SW 1271 (cell line): ENCODE data around the gene CDK19.
A peak's percentile ranks its signal among the peaks of the same experiment; 100 is the strongest.
"Not testable (repeated sequence)": the region's sequence is repeated elsewhere in the genome, so short reads cannot be mapped to it uniquely, and the experiment has no call there.

ENCODE experiments used
- DNase-seq, 2 experiments: peaks; one replicate each; lab custom pipeline; 2025; lab: John Stamatoyannopoulos, UW

Gene CDK19

DNA sequence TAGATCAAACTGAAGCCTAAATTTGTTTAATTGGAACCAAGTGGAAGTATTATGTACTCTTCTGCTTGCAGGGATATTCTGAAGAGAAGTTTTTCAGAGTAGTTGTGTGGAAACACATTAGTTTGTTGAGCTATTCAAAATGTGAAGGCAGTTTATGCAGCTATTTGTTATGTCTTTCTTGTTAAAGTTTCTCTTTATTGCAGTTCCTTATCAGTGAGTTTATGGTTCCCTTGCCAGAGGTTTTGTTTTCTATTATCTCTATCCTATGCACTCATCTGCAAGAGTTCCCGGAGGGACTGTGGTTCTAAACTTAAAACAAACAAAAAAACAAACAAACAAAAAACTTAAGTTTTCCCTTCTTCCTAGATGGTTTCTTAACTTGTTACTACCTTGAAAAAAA, 195.2 kb downstream of the CDK19 start:
- DNase-seq: no peak

DNA sequence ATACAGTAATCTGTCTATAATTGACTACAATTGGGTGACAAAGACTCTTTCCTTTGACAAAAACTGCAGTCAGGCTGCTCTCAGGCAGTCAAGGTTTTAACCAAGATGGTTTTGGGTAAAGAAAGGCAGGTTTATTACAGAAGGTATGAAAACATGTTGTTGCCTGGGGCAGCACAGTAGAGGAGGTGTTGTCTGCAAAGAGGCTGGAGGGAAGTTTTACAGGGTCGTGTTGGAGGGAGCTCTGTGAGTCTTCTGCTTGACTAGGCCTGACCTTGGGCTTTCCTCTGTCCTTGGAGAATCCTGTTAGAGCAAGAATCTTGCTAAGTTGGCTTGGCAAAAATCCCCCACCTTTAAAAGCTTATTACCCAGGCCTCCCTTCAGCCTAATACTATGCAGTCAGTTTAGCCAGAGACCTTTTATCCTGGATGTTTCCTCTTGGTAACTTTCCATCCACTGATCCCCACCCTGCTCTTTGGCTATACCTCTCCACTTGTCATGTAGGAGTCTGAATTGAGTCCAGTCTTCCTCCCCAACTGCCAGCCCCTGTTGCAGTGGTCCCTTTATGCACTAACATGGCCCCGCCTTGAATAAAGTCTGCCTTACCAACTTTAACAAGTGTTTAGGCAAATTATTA, 195.9 kb downstream of the CDK19 start:
- DNase-seq: no peak

DNA sequence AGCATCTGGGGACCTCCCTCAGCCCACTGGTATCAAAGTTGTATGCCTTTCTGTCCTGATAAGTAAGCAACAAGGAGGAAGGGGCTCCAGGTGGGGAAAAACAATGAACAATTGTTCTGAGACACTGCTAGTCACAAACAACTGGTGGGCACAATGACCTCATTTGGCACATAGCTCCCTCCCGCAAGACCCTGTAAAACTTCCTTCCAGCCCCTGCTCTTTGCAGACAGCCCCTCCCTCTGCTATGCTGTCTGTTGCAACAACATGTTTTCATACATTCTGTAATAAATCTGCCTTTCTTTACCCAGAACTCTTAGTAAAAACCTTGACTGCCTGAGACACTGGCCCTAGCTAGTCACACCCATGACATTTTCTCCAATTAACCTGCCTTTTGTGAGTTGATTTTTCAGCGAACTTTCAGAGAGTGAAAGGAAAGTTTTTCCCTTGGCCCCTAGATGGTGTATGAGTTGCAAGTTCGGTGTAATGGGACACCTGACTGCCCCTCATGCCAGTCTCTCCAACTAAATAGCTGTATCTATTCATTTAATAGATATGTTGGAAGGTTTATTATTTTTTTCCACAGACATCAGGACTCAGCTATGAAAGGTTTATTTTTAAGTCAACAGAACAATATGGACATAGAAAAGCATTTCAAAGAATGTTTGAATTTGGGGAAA, 196.5 kb downstream of the CDK19 start:
- peak in 1 of 2 experiments; percentile 13 for DNase-seq

DNA sequence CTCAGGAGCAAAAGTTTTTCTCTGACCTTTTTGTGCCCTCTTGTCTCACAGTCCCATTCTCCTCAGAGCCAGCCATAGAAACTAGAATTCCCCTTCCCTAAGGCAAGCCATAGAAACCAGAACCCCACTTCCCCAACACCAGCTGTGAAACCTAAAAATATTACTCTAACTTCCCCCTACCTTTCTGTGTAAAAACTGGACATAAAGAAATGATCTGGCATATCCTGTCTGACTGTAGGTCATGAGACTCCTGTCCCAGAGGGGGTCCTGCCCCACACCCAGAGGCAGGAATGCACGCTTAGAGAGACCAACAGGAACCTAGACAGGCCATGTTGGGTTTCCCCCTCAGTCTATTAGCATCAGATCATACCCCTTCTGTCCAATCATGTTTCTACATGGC, 198.2 kb downstream of the CDK19 start:
- DNase-seq: no peak

DNA sequence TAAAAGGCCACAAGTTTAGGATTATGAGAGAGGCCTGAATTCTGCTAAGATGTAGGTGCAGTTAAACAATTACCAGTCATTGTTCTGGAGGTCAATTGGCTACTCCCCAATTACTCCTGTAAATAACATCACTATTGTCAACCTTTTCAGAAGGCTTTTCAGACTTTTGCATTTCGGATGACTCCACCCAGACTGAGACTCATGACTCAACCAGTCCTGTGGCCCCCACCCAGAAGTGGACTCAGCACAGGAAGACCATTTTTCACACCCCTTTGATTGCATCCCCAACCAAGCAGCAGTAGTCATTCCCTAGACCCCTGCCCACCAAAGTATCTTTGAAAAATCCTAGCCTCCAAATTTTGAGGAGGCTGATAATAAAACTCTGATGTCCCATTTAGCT, 199.5 kb downstream of the CDK19 start:
- no peak for DNase-seq

DNA sequence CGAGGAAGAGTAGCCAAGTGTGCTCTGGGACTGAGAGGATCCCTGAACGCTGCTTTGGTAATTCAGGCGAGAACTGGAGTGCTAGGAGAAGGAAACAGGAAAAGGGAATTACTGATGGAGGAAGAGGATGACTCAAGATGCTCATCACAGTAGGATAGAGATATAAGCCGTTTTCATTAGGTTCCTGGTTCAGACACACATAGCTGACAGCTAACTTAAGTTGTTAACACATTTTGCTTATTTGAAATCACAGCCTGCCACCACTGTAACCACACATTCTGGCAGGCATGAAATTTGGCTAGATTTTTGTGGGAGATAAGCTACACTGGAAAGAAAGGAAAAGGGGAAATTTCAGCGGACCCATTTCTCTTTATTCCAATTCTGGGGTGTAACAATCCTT, 200.7 kb downstream of the CDK19 start:
- no peak for DNase-seq

DNA sequence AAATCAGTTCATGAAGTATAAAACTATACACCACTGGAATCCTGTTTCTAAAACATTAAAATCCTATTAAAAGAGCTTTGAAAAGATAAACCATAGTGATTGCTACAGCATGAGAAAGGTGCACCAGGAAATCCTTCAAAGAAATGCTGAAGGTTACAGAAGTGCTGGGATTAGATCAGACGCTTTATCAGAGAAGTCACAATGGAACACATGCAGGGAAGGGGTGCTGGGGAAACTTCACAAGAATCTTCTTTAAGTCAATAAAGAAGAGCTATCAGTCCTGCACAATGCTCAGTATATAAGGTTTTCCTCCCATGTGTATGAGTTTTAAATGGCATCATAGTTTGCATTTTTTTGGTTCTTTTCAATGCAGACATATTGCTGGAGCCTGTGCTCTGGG, 201.2 kb downstream of the CDK19 start:
- DNase-seq: no peak

DNA sequence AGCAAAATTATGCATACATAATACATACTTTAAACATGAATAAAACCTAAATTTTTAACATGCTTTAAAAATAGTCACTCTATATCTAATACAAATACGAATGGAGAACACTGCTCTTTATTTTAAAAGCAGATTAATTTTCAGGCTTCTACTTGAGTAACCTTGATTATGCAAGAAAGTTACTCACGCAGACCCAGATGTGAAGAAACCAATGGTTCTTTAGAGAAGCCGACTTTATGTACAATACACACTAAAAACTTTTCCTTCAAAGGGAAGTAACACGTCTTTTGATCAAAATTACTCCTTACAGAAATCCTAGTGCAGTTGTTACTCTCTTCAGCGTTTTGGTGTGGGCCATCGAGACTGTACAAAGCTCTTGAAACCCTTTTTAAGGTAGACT, 201.9 kb downstream of the CDK19 start:
- no peak for DNase-seq

DNA sequence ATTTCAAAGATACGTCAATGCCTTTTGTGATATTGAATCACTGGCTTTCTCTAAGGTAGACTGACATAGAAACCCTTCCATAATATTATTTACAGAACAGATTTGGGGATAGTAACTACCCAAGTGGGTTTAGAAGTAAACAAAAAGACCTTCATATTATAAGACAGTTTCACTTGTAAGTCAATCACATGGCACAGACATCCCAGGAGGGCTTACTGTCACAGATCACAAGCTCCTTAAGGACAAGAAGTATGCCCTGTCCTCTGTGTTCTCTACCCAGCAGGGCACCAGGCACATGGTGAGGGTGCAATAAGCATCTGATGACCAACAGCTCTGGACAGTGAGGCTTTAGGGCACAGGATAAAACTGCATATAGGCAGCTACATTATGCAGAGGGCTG, 203.0 kb downstream of the CDK19 start:
- DNase-seq: no peak

DNA sequence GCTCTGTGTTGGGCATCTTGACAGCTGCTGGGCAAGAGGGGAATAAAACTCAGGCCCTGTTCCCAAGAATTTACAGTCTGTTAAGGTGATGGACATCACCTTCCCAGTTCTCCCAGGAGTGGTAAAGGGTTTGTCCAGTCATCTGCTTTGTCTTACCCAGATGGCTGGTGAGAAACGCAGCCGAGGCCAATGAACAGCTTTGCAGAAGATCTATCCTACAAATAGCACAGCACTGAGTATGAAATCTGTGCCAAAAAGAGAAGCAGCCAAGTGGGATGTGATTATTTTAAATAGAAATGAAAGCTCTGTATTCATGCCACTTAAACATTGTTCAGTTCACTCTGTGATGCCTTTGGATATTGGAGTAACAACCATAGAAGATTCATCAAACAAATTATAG, 206.2 kb downstream of the CDK19 start:
- no peak for DNase-seq

DNA sequence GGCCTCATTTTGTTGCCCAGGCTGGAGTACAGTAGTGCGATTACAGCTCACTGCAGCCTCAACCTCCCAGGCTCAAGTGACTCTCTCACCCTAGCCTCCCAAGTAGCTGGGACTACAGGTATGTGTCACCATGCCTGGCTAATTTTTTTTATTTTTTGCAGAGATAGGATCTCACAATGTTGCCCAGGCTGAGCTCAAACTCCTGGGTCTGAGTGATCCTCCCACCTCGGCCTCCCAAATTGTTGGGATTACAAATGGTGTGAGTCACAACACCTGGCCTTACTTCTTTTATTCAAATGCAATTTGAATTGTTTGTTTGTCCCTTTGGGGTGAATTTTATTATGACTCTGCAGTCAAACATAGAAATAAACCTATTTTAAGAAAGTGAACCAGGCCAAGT, 207.1 kb downstream of the CDK19 start:
- no peak for DNase-seq

DNA sequence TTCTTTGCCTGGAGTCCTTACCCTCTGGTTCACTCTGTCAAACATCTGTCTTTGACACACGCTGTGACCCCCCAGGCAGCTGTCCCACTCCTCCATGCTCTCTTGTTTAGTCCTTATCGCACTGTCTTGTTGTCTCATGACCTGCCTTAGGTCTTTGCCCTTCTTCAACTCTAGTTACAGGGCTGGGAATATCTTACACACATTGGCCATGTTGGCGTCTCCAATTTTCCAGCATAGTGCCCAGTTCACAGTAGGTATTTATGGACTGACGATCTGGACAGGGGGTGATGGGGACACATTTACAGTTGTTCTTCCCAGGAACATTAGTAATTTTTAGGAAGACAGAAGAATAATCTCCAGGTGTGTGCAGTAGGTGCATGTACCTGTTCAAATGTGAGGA, 209.1 kb downstream of the CDK19 start:
- DNase-seq: no peak

DNA sequence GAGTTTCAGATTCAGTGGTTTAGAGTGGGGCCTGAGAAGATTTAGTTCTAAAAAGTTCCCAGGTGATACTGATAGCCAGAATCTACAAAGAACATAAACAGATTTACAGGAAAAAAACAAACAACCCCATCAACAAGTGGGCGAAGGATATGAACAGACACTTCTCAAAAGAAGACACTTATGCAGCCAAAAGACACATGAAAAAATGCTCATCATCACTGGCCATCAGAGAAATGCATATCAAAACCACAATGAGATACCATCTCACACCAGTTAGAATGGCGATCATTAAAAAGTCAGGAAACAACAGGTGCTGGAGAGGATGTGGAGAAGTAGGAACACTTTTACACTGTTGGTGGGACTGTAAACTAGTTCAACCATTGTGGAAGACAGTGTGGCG, 214.6 kb downstream of the CDK19 start:
- DNase-seq: not testable (repeated sequence)

DNA sequence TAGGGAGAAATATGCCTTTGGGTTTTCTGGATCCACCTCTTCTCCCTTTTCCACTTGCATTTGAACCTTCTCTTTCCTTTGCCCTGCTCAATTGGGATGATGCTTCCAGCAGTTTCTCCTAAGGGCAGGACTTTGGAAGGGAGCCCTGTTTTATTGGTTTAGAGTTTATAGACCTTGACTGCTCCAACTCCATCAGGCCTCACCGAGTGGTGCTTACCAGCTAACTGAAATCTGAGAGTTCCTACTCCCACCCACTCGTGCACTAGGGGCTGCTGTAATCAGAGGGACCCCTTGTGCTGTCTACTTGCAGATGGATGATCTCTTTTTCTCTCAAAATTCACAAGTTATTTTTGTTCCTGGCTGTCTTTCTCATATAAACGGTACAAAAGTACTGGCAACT, 217.5 kb downstream of the CDK19 start:
- no peak for DNase-seq

DNA sequence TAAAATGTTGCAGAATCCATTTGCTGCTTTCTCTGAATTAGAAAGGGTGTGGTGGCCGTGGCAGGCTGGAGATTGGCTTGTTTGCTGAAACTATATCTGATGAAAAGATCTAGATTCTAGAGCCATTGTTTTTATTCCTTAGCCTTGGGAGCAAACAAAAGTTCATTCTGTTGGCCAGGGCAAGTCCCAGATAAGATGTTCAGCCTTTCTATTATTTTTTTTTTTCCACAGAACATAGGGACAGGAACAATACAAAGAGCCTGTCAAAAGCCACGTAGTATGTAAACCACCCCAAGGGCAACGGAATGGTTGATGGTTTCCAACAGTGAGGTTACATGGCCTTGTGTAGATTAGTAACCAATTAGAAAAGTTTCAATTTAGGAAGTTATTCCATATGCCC, 218.9 kb downstream of the CDK19 start:
- DNase-seq: no peak

DNA sequence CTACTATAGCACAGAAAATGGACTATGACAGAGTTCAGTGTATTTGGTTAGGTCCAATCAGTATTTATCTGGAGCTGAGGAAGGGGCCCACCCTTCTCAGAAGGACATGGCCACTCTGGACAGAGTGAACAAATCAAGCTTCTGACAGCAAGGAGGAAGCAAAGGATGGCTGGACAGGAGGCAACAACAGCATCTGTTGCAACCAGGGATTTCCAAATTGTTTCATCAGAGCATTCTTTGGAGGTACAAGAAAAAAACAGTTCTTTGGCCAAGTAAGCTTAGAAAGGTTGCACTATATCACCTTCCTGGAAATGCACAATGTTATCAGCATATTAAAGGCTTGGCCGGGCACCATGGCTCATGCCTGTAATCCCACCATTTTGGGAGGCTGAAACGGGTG, 220.2 kb downstream of the CDK19 start:
- DNase-seq: no peak

DNA sequence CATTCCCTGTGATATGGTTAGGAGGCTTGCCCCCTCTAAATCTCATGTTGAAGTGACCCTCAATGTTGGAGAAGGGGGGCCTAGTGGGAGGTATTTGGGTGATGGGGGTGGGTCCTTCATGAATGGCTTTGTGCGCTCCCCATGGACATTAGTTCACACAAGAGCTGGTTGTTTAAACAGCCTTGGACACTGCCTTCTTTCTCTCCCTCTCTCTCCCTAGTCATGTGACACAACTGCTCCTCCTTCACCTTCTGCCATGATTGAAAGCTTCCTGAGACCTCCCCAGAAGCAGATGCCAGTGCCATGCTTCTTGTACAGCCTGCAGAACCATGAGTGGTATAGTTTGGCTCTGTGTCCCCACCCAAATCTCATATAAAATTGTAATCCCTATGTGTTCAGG, 221.6 kb downstream of the CDK19 start:
- no peak for DNase-seq

DNA sequence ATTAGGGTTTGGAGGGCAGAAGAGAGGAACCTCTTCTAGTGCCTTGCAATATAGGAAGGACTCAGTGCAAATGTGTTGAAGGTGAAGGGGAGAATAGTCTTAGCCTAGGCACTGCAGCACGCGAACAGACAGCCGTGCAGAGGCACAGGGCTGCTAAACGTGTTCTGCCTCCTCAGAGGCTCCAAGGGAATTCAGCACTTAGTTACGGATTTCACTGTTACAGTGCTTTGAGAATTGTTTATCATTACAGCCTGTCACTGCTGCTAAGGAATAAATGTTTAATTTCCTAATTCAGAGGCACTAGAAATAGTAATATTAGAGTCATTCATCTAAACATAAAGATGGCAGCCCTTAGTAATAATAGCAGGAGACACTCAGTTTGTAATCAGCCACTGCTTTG, 222.5 kb downstream of the CDK19 start:
- DNase-seq: no peak

DNA sequence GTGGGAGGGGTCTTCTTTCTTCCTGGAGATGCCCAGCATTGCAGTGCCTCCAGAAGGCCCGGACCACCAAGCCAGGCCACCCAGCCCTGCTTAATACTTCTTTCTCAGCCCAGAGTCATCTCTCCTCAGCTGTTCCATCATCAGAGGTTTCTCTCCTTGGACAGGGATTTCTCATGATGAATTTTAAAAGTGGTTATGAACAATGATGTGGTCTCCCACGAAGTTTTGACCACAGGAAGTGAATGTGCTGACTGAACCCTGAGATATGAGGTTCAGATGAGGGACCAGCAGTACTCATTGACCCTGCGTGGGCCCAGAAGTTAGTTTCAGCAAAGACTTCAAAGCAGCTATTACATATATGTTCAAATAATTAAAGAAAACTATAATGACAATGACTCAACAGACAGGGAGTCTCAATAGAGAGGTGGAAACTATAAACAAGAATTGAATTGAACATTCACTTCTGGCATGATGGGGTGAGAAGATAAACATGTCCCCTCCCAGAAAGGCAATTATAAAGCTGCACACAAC, 224.4 kb downstream of the CDK19 start:
- DNase-seq: no peak

DNA sequence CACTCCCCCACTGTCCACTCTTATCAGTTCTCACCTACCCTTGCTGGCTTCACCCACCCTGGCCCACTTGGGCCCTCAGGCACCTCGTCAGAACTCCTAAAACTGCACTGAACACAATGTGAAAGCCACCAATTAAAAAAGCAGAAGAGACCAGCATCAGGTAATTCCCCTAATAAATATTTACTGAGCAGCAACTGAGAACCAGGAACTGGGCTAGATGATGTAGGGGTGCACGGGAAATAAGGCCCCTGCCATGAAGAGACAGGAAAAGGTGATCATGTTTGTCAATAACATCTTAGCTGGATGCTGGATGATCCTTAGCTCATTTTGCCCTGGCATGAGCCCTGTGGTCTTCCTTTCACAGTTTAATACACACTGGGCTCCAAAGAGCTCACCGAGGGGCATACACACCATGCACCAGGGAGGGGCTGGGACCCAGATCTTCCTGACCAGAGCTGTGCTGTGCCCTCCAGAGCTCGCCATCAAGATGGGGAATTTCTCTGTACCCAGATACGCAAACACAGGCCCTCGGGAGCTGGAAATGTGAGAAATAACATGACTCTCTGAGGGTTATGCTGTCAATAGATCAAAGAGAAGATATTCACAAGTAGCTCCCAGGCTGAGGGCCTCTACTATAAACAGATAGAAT, 225.3 kb downstream of the CDK19 start:
- no peak for DNase-seq

DNA sequence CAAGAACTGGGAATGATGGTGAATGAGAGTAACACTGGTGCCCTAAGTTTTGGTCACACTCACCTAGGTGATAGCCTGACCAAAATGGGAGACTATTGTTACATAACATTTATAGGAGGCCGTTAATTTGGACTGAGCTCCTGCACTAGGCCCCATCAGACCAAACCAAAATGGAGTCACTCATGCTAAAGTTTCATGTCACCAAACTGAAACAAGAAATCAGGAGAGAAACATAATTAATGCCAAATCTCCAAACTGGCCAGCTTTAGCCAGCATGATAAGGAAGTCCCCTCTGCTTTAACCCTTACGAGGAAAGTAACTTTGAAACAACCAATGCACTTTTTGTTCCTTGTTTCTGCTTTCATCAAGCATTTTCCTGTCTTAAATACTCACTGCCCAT, 227.9 kb downstream of the CDK19 start:
- DNase-seq: no peak

DNA sequence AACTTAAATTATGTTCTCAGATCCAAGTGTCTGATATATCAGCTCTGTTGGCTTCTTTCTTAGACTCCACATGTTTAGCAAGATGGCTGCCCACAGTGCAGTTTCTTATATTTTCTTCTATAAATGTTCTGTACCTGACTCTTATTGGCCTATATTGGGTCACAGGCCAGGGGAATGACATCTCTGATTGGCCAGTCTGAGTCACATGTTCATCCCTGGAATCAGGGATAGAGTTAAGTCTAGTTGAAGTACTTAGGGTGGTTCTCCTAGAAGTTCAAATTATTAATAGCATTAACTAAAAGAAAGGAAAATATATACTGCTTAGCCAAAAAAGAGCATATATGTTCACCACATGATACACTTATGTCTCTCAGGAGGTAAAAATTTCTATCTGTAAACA, 233.6 kb downstream of the CDK19 start:
- DNase-seq: no peak

DNA sequence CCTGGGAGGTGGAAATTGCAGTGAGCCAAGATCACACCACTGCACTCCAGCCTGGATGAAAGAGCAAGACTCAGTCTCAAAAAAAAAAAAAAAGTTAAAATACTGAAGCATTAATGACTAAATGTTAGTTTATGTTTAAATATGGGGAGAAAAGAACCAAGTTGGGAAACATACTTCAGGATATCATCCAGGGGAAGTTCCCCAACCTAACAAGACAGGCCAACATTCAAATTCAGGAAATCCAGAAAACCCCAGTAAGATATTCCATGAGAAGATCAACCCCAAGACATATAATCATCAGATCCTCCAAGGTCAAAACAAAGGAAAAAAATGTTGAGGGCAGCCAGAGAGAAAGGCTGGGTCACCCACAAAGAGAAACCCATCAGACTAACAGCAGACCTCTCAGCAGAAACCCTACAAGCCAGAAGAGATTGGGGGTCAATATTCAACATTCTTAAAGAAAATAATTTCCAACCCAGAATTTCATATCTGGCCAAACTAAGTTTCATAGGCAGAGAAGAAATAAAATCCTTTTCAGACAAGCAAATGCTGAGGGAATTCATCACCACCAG, 237.6 kb downstream of the CDK19 start:
- DNase-seq: not testable (repeated sequence)
